Thyroid gland (tissue), 4 donors: ENCODE measurements around the gene ARHGAP15. TPM values are rescaled to one million over a fixed set of nuclear protein-coding genes. Genes with fewer than 3 reads are reported as not detected.

Experiments
- DNase-seq, 2 donors: peaks; one replicate each; pipeline ENCODE4 v3.0.0-alpha.2; 2019
- H3K27ac ChIP-seq, 3 donors: fragments of 200-600 bp; sonication (generic); 1 replicate in 2 of 3; 2 replicates in 1 of 3; pipeline ENCODE4 v1.5.1; 2016 to 2019; ENCODE audit warnings: mild to moderate bottlenecking in 1 of 3, moderate library complexity in 1 of 3
- H3K27me3 ChIP-seq: fragments of 200-600 bp; sonication (generic); one replicate; pipeline ENCODE4 v1.5.1; 2019
- H3K36me3 ChIP-seq, 2 donors: fragments of 200-600 bp; sonication (generic); one replicate each; pipeline ENCODE4 v1.5.1; 2016 to 2019
- H3K4me1 ChIP-seq, 2 donors: fragments of 200-600 bp; sonication (generic); one replicate each; pipeline ENCODE4 v1.5.1; 2017 to 2019
- H3K4me3 ChIP-seq, 3 donors: fragments of 200-600 bp; sonication (generic); replicated peaks in 1 of 3; 1 replicate in 2 of 3; 2 replicates in 1 of 3; pipeline ENCODE4 v1.5.1; 2016; ENCODE audit warnings: mild to moderate bottlenecking in 1 of 3
- H3K9me3 ChIP-seq: fragments of 200-600 bp; sonication (generic); one replicate; pipeline ENCODE4 v1.5.1; 2017
- CTCF ChIP-seq, 6 experiments: fragments of 200-600 bp in 3 of 6; fragments of 450-650 bp in 3 of 6; sonication (generic) in 3 of 6; IDR thresholded peaks; one replicate each; pipeline ENCODE4 v1.5.1; 2016 to 2019; ENCODE audit warnings: antibody characterized with exemption in 6 of 6, mild to moderate bottlenecking in 2 of 6, inconsistent platforms in 1 of 6, moderate library complexity in 1 of 6
- POLR2A ChIP-seq, 2 donors: fragments of 450-650 bp; IDR thresholded peaks; one replicate each; pipeline ENCODE4 v1.6.1; 2017; ENCODE audit warnings: antibody characterized with exemption in 2 of 2, mild to moderate bottlenecking in 2 of 2, moderate library complexity in 1 of 2
- WGBS, 2 donors: methylation state at CpG; one replicate each; pipeline ENCODE4 v1.1.5; 2017; 5-methylcytosine and 5-hydroxymethylcytosine counted together
- intact Hi-C: fragments of 100-400 bp; cut with DNase I; formaldehyde crosslinking; loops from one replicate; pipeline ENCODE4 v1.15.1; 2023
- total RNA-seq, 4 donors: library from RNA; depleted of rRNA; stranded (reverse); fragments of >200 nt; gene quantifications; one replicate each; pipeline ENCODE4 v1.2.3, GENCODE V29; 2016

ARHGAP15 gene
- total RNA-seq, 4 donors from 2014 or later, result 9.8 to 24.4 (median 11.9) TPM

GRCh38 chr2:143600116-143600515 is 470.9 kb downstream of the ARHGAP15 start:
- 80% methylated on average over 2 of the region's 2 CpGs for WGBS, 2 donors
- no peaks in the 10 kb centered on the region for H3K4me1 ChIP-seq
- no peak overlapping the region for H3K27ac ChIP-seq
- no peaks in the 10 kb centered on the region for H3K9me3 ChIP-seq
- intact Hi-C loops, result no loop called here
- DNase-seq, result no peak
- no peaks in the 10 kb centered on the region for H3K27me3 ChIP-seq
- no peaks in the 10 kb centered on the region for H3K36me3 ChIP-seq
- no peak overlapping the region for H3K4me3 ChIP-seq
- TF ChIP-seq POLR2A (IDR thresholded peaks at IDR 0.05), result no peak
- TF ChIP-seq CTCF (IDR thresholded peaks at IDR 0.05), result no peak

- no peaks in the 10 kb centered on the region for H3K27me3 ChIP-seq
- DNase-seq, result no peak
- H3K9me3 ChIP-seq, result no peaks in the 10 kb centered on the region
- H3K4me3 ChIP-seq, result no peak overlapping the region
- WGBS, 2 donors, result 46 to 54% methylated on average over 1 of the region's 1 CpG
- no peaks in the 10 kb centered on the region for H3K36me3 ChIP-seq
- no peak overlapping the region for H3K27ac ChIP-seq
- H3K4me1 ChIP-seq, result no peaks in the 10 kb centered on the region
- TF ChIP-seq POLR2A (IDR thresholded peaks at IDR 0.05) (no peak), CTCF (IDR thresholded peaks at IDR 0.05) (no peak)
- intact Hi-C loops, result no loop called here
Measured at GRCh38 chr2:143601828-143602227, 472.6 kb downstream of the ARHGAP15 start.

- no peak for DNase-seq
- Histone ChIP-seq H3K27ac (no peak overlapping the region), H3K9me3 (no peaks in the 10 kb centered on the region), H3K4me1 (no peaks in the 10 kb centered on the region), H3K36me3 (no peaks in the 10 kb centered on the region), H3K4me3 (no peak overlapping the region), H3K27me3 (no peaks in the 10 kb centered on the region)
- 37 to 42% methylated on average over 5 of the region's 5 CpGs for WGBS, 2 donors
- intact Hi-C loops, result no loop called here
- TF ChIP-seq POLR2A (IDR thresholded peaks at IDR 0.05), result no peak
- TF ChIP-seq CTCF (IDR thresholded peaks at IDR 0.05), result no peak
Measured at GRCh38 chr2:143603035-143603655, 473.9 kb downstream of the ARHGAP15 start.

- DNase-seq, result no peak
- no peaks in the 10 kb centered on the region for H3K27me3 ChIP-seq
- 28 to 38% methylated on average over 4 of the region's 4 CpGs for WGBS, 2 donors
- H3K4me3 ChIP-seq, result no peak overlapping the region
- no peaks in the 10 kb centered on the region for H3K36me3 ChIP-seq
- TF ChIP-seq CTCF (IDR thresholded peaks at IDR 0.05), result no peak
- TF ChIP-seq POLR2A (IDR thresholded peaks at IDR 0.05), result no peak
- H3K4me1 ChIP-seq, result no peaks in the 10 kb centered on the region
- no peaks in the 10 kb centered on the region for H3K9me3 ChIP-seq
- intact Hi-C loops, result no loop called here
- no peak overlapping the region for H3K27ac ChIP-seq
Measured at GRCh38 chr2:143603846-143604565, 474.8 kb downstream of the ARHGAP15 start.

GRCh38 chr2:143604566-143604959 is 475.3 kb downstream of the ARHGAP15 start:
- Histone ChIP-seq H3K4me1 (no peaks in the 10 kb centered on the region), H3K4me3 (no peak overlapping the region), H3K27me3 (no peaks in the 10 kb centered on the region), H3K9me3 (no peaks in the 10 kb centered on the region), H3K27ac (no peak overlapping the region), H3K36me3 (no peaks in the 10 kb centered on the region)
- intact Hi-C loops, result no loop called here
- 58 to 62% methylated on average over 5 of the region's 5 CpGs for WGBS, 2 donors
- no peak for TF ChIP-seq CTCF (IDR thresholded peaks at IDR 0.05)
- TF ChIP-seq POLR2A (IDR thresholded peaks at IDR 0.05), result no peak
- DNase-seq, result no peak
